HG03025 (cell line): ENCODE results near the gene SCN5A.

Source experiments
- ATAC-seq: cut with Tn5 transposase; IDR thresholded peaks from one replicate; pipeline ENCODE4 v1.9.1; 2021; ENCODE audit warnings: mild to moderate bottlenecking, moderate library complexity; ENCODE audit not compliant: unreplicated experiment, low FRiP score

SCN5A gene

GRCh38 chr3:38603731-38604131 is 45.8 kb downstream of the SCN5A start:
- no peak for ATAC-seq

- ATAC-seq, result no peak
Measured at GRCh38 chr3:38602576-38603250, 46.8 kb downstream of the SCN5A start.

- no peak for ATAC-seq
Measured at GRCh38 chr3:38601956-38602550, 47.4 kb downstream of the SCN5A start.

GRCh38 chr3:38600551-38600950 is 48.9 kb downstream of the SCN5A start:
- ATAC-seq, result no peak

GRCh38 chr3:38599886-38600285 is 49.6 kb downstream of the SCN5A start:
- no peak for ATAC-seq

- ATAC-seq, result no peak
Measured at GRCh38 chr3:38598791-38599190, 50.7 kb downstream of the SCN5A start.

GRCh38 chr3:38597502-38598060 is 51.9 kb downstream of the SCN5A start:
- no peak for ATAC-seq

- ATAC-seq, result no peak
Measured at GRCh38 chr3:38595393-38595792, 54.1 kb downstream of the SCN5A start.

- ATAC-seq, result no peak
Measured at GRCh38 chr3:38590521-38590920, 59.0 kb downstream of the SCN5A start.

- no peak for ATAC-seq
Measured at GRCh38 chr3:38588995-38589937, 60.2 kb downstream of the SCN5A start.

- ATAC-seq, result no peak
Measured at GRCh38 chr3:38588371-38588971, 61.0 kb downstream of the SCN5A start.

GRCh38 chr3:38587548-38588131 is 61.8 kb downstream of the SCN5A start:
- no peak for ATAC-seq

- no peak for ATAC-seq
Measured at GRCh38 chr3:38586546-38587520, 62.7 kb downstream of the SCN5A start.

- no peak for ATAC-seq
Measured at GRCh38 chr3:38585791-38586420, 63.6 kb downstream of the SCN5A start.

GRCh38 chr3:38583688-38584087 is 65.8 kb downstream of the SCN5A start:
- no peak for ATAC-seq

GRCh38 chr3:38582941-38583645 is 66.4 kb downstream of the SCN5A start:
- ATAC-seq, result no peak

GRCh38 chr3:38582316-38582715 is 67.2 kb downstream of the SCN5A start:
- no peak for ATAC-seq

GRCh38 chr3:38581774-38582173 is 67.7 kb downstream of the SCN5A start:
- ATAC-seq, result no peak
